Kidney epithelial cell (primary cell): ENCODE data around the gene NCOA5. TPM values are rescaled to one million over a fixed set of nuclear protein-coding genes. Genes with fewer than 3 reads are reported as not detected.

Experiments
- DNase-seq: peaks from one replicate; pipeline ENCODE4 v3.0.0-alpha.2; 2010; ENCODE audit warnings: low read depth
- H3K27me3 ChIP-seq: 2 replicates; pipeline ENCODE4 v1.6.0; 2011; ENCODE audit warnings: low read length; ENCODE audit not compliant: control insufficient read depth, insufficient read depth
- H3K36me3 ChIP-seq: 2 replicates; pipeline ENCODE4 v1.5.1; 2011; ENCODE audit warnings: low read length; ENCODE audit not compliant: control insufficient read depth, insufficient read depth
- H3K4me3 ChIP-seq: 2 replicates; pipeline ENCODE4 v1.5.1; 2011; ENCODE audit warnings: low read depth, mild to moderate bottlenecking, control low read depth, low read length
- total RNA-seq: library from RNA; depleted of rRNA; stranded (reverse); fragments of >200 nt; gene quantifications from 2 replicates; pipeline ENCODE4 v1.2.3, GENCODE V29; 2015
- TF ChIP-seq, protein P1 (sequence below): IDR thresholded peaks from 2 replicates; pipeline ENCODE4 v1.5.1; 2011; ENCODE audit warnings: mild to moderate bottlenecking, moderate library complexity, low read length, control low read depth, inconsistent platforms; ENCODE audit not compliant: insufficient read depth, poor library complexity, severe bottlenecking

The NCOA5 gene
- total RNA-seq, 1 donor from 2014 or later = 31.4 TPM

- Histone ChIP-seq H3K4me3 (peak overlapping the region; percentile 65), H3K27me3 (peaks cover 2% of the 10 kb centered on the region), H3K36me3 (peaks cover 3% of the 10 kb centered on the region)
- DNase-seq = no peak
- TF ChIP-seq, protein P1, sequence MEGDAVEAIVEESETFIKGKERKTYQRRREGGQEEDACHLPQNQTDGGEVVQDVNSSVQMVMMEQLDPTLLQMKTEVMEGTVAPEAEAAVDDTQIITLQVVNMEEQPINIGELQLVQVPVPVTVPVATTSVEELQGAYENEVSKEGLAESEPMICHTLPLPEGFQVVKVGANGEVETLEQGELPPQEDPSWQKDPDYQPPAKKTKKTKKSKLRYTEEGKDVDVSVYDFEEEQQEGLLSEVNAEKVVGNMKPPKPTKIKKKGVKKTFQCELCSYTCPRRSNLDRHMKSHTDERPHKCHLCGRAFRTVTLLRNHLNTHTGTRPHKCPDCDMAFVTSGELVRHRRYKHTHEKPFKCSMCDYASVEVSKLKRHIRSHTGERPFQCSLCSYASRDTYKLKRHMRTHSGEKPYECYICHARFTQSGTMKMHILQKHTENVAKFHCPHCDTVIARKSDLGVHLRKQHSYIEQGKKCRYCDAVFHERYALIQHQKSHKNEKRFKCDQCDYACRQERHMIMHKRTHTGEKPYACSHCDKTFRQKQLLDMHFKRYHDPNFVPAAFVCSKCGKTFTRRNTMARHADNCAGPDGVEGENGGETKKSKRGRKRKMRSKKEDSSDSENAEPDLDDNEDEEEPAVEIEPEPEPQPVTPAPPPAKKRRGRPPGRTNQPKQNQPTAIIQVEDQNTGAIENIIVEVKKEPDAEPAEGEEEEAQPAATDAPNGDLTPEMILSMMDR = peak; percentile 5
Observed at GRCh38 chr20:46118481-46119020, 28.8 kb upstream of the NCOA5 start.

DNA sequence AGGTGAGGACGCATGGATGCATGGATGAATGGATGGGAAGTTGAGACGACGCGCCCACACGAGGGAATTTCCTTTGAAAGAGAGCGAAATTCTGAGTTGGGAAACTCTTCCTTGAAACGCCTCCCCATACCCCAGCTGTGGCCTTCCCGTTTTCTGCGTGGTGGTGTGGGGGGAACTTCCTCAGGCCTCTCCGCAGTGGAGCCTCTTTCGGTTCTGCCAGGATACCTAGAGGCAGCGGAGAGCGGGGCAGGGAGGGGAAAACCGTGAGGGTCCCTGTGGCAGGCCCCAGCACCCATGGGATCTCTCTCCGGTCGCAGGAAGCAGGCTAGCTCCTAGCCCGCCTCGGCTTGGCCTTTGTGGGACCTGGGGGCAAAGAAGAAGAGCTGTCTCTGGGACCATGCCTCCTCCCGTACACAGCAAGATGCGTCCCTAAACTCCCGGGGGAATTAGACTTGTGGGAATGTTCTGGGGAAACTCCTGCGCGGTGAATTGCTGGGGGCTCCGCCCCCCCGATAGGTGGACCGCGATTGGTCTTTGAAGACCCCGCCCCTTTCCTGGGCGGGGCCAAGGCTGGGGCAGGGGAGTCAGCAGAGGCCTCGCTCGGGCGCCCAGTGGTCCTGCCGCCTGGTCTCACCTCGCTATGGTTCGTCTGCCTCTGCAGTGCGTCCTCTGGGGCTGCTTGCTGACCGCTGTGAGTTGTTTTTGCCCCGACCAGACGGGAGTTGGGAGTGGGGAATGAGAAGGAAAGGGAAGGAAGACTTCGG is 28.1 kb upstream of the NCOA5 start, which contains the start of gene CD40:
TSS of gene CD40 (plus strand) at position 611 of the 764 bp plus-strand sequence. CDS start at position 641, 30 bp downstream.
- DNase-seq = peak; percentile 79
- Histone ChIP-seq H3K36me3 (peaks cover 2% of the 10 kb centered on the region), H3K27me3 (peaks cover 2% of the 10 kb centered on the region), H3K4me3 (peak within 1 kb of the TSS; percentile 65)
- TF ChIP-seq, protein P1 = no peak

GRCh38 chr20:46114449-46114848 is 24.7 kb upstream of the NCOA5 start:
- no peaks in the 10 kb centered on the region for H3K36me3 ChIP-seq
- no peak overlapping the region for H3K4me3 ChIP-seq
- H3K27me3 ChIP-seq = peaks cover 4% of the 10 kb centered on the region
- DNase-seq = no peak
- TF ChIP-seq, protein P1 = no peak

DNA sequence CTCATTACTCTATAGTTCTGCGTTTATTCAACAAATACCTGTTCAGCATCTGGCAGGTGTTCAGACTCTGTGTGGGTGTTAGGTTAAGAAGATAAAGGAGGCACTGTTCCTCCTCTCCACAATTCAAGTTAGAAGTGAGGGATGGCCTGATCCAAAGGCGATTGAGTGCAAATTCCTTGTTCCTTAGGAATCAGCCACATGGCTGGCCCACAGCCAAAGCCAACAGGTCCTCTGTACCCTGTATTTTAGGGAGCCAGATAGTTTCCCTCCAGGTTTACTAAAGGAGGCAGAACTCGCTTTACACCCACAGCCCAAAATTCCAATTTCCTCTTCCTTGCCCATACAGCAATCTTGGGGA is 23.3 kb upstream of the NCOA5 start:
- no peak for DNase-seq
- Histone ChIP-seq H3K27me3 (peaks cover 12% of the 10 kb centered on the region), H3K36me3 (no peaks in the 10 kb centered on the region), H3K4me3 (no peak overlapping the region)
- TF ChIP-seq, protein P1 = no peak

GRCh38 chr20:46112430-46113112 is 22.8 kb upstream of the NCOA5 start:
- peaks cover 12% of the 10 kb centered on the region for H3K27me3 ChIP-seq

More at GRCh38 chr20:46112430-46113112, 22.8 kb upstream of the NCOA5 start:
- no peak for DNase-seq
- H3K36me3 ChIP-seq = no peaks in the 10 kb centered on the region
- TF ChIP-seq, protein P1 = no peak
- H3K4me3 ChIP-seq = no peak overlapping the region
